ENCODE measurements around the gene TESPA1.
A peak's percentile ranks its signal among the peaks of the same experiment; 100 is the strongest.
"Not testable (repeated sequence)": the region's sequence is repeated elsewhere in the genome, so short reads cannot be mapped to it uniquely, and the experiment has no call there.

The TESPA1 gene

GRCh38 chr12:54988402-54989054 lies 4.0 kb upstream of the TESPA1 start:
- H2AFZ ChIP-seq (ENCODE audit: low read depth, low read length), result peak overlapping the region; percentile 31; the same call in 1 of the 2 replicates
- no peak overlapping the region for H3K4me3 ChIP-seq (ENCODE audit: low read length)
- H3K27me3 ChIP-seq (ENCODE audit: low read depth, low read length), result no peaks in the 10 kb centered on the region
- no peaks in the 10 kb centered on the region for H3K9me3 ChIP-seq (ENCODE audit: insufficient read depth, low read length)
- no peaks in the 10 kb centered on the region for H3K36me3 ChIP-seq (replicated peaks; ENCODE audit: low read depth, low read length)
- peaks cover 66% of the 10 kb centered on the region for H3K4me1 ChIP-seq (ENCODE audit: low read length)
- H4K20me1 ChIP-seq (ENCODE audit: insufficient read depth, low read length), result no peaks in the 10 kb centered on the region
- no peak overlapping the region for H3K27ac ChIP-seq (ENCODE audit: low read length)
- peak overlapping the region; percentile 38 for H3K4me2 ChIP-seq (ENCODE audit: low read length)
- no peak for TF ChIP-seq EZH2phosphoT487 (IDR thresholded peaks at IDR 0.05; ENCODE audit: low read depth)
- no peak for TF ChIP-seq CTCF (IDR thresholded peaks at IDR 0.05; ENCODE audit: low read depth, low read length)
- H3K79me2 ChIP-seq (ENCODE audit: low read length), result peaks cover 9% of the 10 kb centered on the region
- H3K9ac ChIP-seq (ENCODE audit: low read length), result no peak overlapping the region

GRCh38 chr12:54987611-54988231 lies 3.2 kb upstream of the TESPA1 start:
- peaks cover 14% of the 10 kb centered on the region for H3K79me2 ChIP-seq (ENCODE audit: low read length)
- no peak overlapping the region for H3K27ac ChIP-seq (ENCODE audit: low read length)
- no peak overlapping the region for H2AFZ ChIP-seq (ENCODE audit: low read depth, low read length)
- TF ChIP-seq CTCF (IDR thresholded peaks at IDR 0.05; ENCODE audit: low read depth, low read length), result no peak
- TF ChIP-seq EZH2phosphoT487 (IDR thresholded peaks at IDR 0.05; ENCODE audit: low read depth), result no peak
- no peak overlapping the region for H3K9ac ChIP-seq (ENCODE audit: low read length)
- no peak overlapping the region for H3K4me3 ChIP-seq (ENCODE audit: low read length)
- H3K9me3 ChIP-seq (ENCODE audit: insufficient read depth, low read length), result no peaks in the 10 kb centered on the region
- H3K4me2 ChIP-seq (ENCODE audit: low read length), result no peak overlapping the region
- H3K27me3 ChIP-seq (ENCODE audit: low read depth, low read length), result no peaks in the 10 kb centered on the region
- H3K4me1 ChIP-seq (ENCODE audit: low read length), result peaks cover 65% of the 10 kb centered on the region
- no peaks in the 10 kb centered on the region for H4K20me1 ChIP-seq (ENCODE audit: insufficient read depth, low read length)
- H3K36me3 ChIP-seq (replicated peaks; ENCODE audit: low read depth, low read length), result peaks cover 7% of the 10 kb centered on the region

- not testable (repeated sequence) for H3K4me2 ChIP-seq (ENCODE audit: low read length); H3K9ac ChIP-seq (ENCODE audit: low read length); H4K20me1 ChIP-seq (ENCODE audit: insufficient read depth, low read length); H2AFZ ChIP-seq (ENCODE audit: low read depth, low read length); H3K27ac ChIP-seq (ENCODE audit: low read length); H3K27me3 ChIP-seq (ENCODE audit: low read depth, low read length); H3K9me3 ChIP-seq (ENCODE audit: insufficient read depth, low read length); H3K4me3 ChIP-seq (ENCODE audit: low read length)
- H3K79me2 ChIP-seq (ENCODE audit: low read length), result peaks cover 14% of the 10 kb centered on the region
- H3K36me3 ChIP-seq (replicated peaks; ENCODE audit: low read depth, low read length), result peaks cover 15% of the 10 kb centered on the region
- H3K4me1 ChIP-seq (ENCODE audit: low read length), result peaks cover 58% of the 10 kb centered on the region
Measured at GRCh38 chr12:54986773-54987172, 2.2 kb upstream of the TESPA1 start.

- Histone ChIP-seq H3K27me3 (ENCODE audit: low read depth, low read length) (no peaks in the 10 kb centered on the region), H3K27ac (ENCODE audit: low read length) (peak overlapping the region; percentile 80), H3K4me1 (ENCODE audit: low read length) (peaks cover 26% of the 10 kb centered on the region), H3K4me3 (ENCODE audit: low read length) (peak overlapping the region; percentile 84), H4K20me1 (ENCODE audit: insufficient read depth, low read length) (no peaks in the 10 kb centered on the region), H3K79me2 (ENCODE audit: low read length) (peaks cover 14% of the 10 kb centered on the region), H3K4me2 (ENCODE audit: low read length) (peak overlapping the region; percentile 96), H3K9ac (ENCODE audit: low read length) (peak overlapping the region; percentile 86), H3K36me3 (replicated peaks; ENCODE audit: low read depth, low read length) (peaks cover 33% of the 10 kb centered on the region), H3K9me3 (ENCODE audit: insufficient read depth, low read length) (no peaks in the 10 kb centered on the region), H2AFZ (ENCODE audit: low read depth, low read length) (no peak overlapping the region)
- no peak for TF ChIP-seq CTCF (IDR thresholded peaks at IDR 0.05; ENCODE audit: low read depth, low read length)
- TF ChIP-seq EZH2phosphoT487 (IDR thresholded peaks at IDR 0.05; ENCODE audit: low read depth), result no peak
Measured at GRCh38 chr12:54983536-54984101, 943 bp downstream of the TESPA1 start.

Data from OCI-LY3 (cell line).